GM12878 (cell line): Measurements from ENCODE around the gene OR8A1. TPM values are rescaled to one million over a fixed set of nuclear protein-coding genes. Genes with fewer than 3 reads are reported as not detected.

Experiments used
- ATAC-seq: fragments of 200-7000 bp; cut with Tn5 transposase; 3 replicates; pipeline ENCODE4 v1.9.1; 2020; ENCODE audit warnings: mild to moderate bottlenecking, moderate library complexity
- BruUV-seq: library from RNA; stranded (reverse); fragments of 400-500 nt; replicated peaks from 2 replicates; lab custom pipeline; 2021; lab: Mats Ljungman, UMichigan
- CTCF ChIA-PET: fragments of 300-600 bp; sonication (Branson Sonifier 250); formaldehyde crosslinking; extraction: SDS; loops from one replicate; lab custom pipeline; 2021; ENCODE audit warnings: inconsistent platforms; lab: Yijun Ruan, JAX
- POLR2A ChIA-PET: fragments of 350-600 bp; formaldehyde crosslinking; extraction: SDS; loops from one replicate; lab custom pipeline; 2021; ENCODE audit warnings: inconsistent platforms; lab: Charles Lee
- RAD21 ChIA-PET: fragments of 300-600 bp; sonication (Branson Sonifier 250); formaldehyde crosslinking; loops from one replicate; lab custom pipeline; 2023; ENCODE audit warnings: antibody characterized with exemption; ENCODE audit not compliant: unreplicated experiment; lab: Charles Lee
- SMC1A ChIA-PET: fragments of 300-600 bp; sonication (Branson Sonifier 250); formaldehyde crosslinking; loops from one replicate; lab custom pipeline; 2023; ENCODE audit not compliant: unreplicated experiment, uncharacterized antibody; lab: Charles Lee
- DNase-seq: peaks from one replicate; pipeline ENCODE4 v3.0.0-alpha.2; 2011; ENCODE audit warnings: low read depth, low spot score
- FAIRE-seq: peaks from 3 replicates; lab custom pipeline; 2011; peaks lifted over from hg19 to GRCh38; lab: Jason Lieb, UNC
- H2AFZ ChIP-seq: 2 replicates; pipeline ENCODE4 v1.6.0; 2011; ENCODE audit warnings: low read depth, low read length, control low read depth; ENCODE audit not compliant: control insufficient read depth
- H3K27ac ChIP-seq: 2 replicates; pipeline ENCODE4 v1.5.1; 2011; ENCODE audit warnings: control low read depth; ENCODE audit not compliant: control insufficient read depth, insufficient read depth
- H3K27me3 ChIP-seq, 2 experiments: replicated peaks in 1 of 2; 2 replicates each; pipeline versions ENCODE4 v1.6.0 to v1.6.1; 2011; ENCODE audit warnings: low read length in 1 of 2; ENCODE audit not compliant: control insufficient read depth in 2 of 2, insufficient read depth in 2 of 2
- H3K36me3 ChIP-seq, 2 experiments: 2 replicates each; pipeline ENCODE4 v1.5.1; 2011; ENCODE audit warnings: low read length in 1 of 2; ENCODE audit not compliant: control insufficient read depth in 2 of 2, insufficient read depth in 2 of 2
- H3K4me1 ChIP-seq: 2 replicates; pipeline ENCODE4 v1.6.1; 2011; ENCODE audit warnings: mild to moderate bottlenecking, low read length, moderate library complexity, mixed read lengths; ENCODE audit not compliant: control insufficient read depth, insufficient read depth
- H3K4me2 ChIP-seq: 2 replicates; pipeline ENCODE4 v1.6.0; 2011; ENCODE audit warnings: control low read depth; ENCODE audit not compliant: control insufficient read depth, insufficient read depth
- H3K4me3 ChIP-seq: fragments of 200-600 bp; sonication (generic); 2 replicates; pipeline ENCODE4 v1.5.1; 2016
- H3K79me2 ChIP-seq: 2 replicates; pipeline ENCODE4 v1.6.0; 2011; ENCODE audit warnings: low read length; ENCODE audit not compliant: control insufficient read depth, insufficient read depth
- H3K9ac ChIP-seq: 2 replicates; pipeline ENCODE4 v1.8.0; 2011; ENCODE audit warnings: low read length, control low read depth, mixed read lengths; ENCODE audit not compliant: control insufficient read depth, insufficient read depth
- H3K9me3 ChIP-seq: replicated peaks from 3 replicates; pipeline ENCODE4 v1.5.1; 2011; ENCODE audit warnings: mild to moderate bottlenecking, low read length; ENCODE audit not compliant: control insufficient read depth, insufficient read depth
- H4K20me1 ChIP-seq: 2 replicates; pipeline ENCODE4 v1.6.0; 2011; ENCODE audit not compliant: control insufficient read depth, insufficient read depth
- CEBPB ChIP-seq, 2 experiments: fragments of 150-350 bp in 1 of 2; IDR thresholded peaks; 2 replicates each; pipeline ENCODE4 v1.6.1; 2012 to 2014; ENCODE audit warnings: low read depth in 2 of 2, low read length in 2 of 2, borderline replicate concordance in 1 of 2, inconsistent platforms in 1 of 2
- E2F8 ChIP-seq: fragments of 450-650 bp; IDR thresholded peaks from 2 replicates; pipeline ENCODE4 v1.6.1; 2018; ENCODE audit warnings: mild to moderate bottlenecking, low read depth, moderate library complexity; ENCODE audit not compliant: partially characterized antibody
- GABPA ChIP-seq: IDR thresholded peaks from 2 replicates; pipeline ENCODE4 v1.6.1; 2014; ENCODE audit warnings: antibody characterized with exemption, low read depth, mild to moderate bottlenecking, inconsistent platforms
- IKZF2 ChIP-seq, 2 experiments: fragments of 450-650 bp; IDR thresholded peaks; 2 replicates each; pipeline ENCODE4 v1.6.1; 2017; ENCODE audit warnings: mild to moderate bottlenecking in 2 of 2, moderate library complexity in 2 of 2
- IRF3 ChIP-seq: fragments of 450-650 bp; IDR thresholded peaks from 2 replicates; pipeline ENCODE4 v1.6.1; 2014; ENCODE audit warnings: mild to moderate bottlenecking
- MYC ChIP-seq: IDR thresholded peaks from 2 replicates; pipeline ENCODE4 v1.6.1; 2011; ENCODE audit warnings: mild to moderate bottlenecking, low read length, moderate library complexity, inconsistent platforms; ENCODE audit not compliant: insufficient read depth, insufficient replicate concordance, insufficient read length, severe bottlenecking
- SUZ12 ChIP-seq: fragments of 200-600 bp; sonication (generic); IDR thresholded peaks from one replicate; pipeline ENCODE4 v1.6.1; 2018; ENCODE audit warnings: antibody characterized with exemption, mild to moderate bottlenecking; ENCODE audit not compliant: unreplicated experiment
- TAF1 ChIP-seq: IDR thresholded peaks from 2 replicates; pipeline ENCODE4 v1.6.1; 2011; ENCODE audit warnings: mild to moderate bottlenecking, low read depth, low read length, borderline replicate concordance
- TARDBP ChIP-seq: IDR thresholded peaks from 2 replicates; pipeline ENCODE4 v1.6.1; 2016; ENCODE audit warnings: borderline replicate concordance
- WGBS: methylation state at CpG from one replicate; pipeline ENCODE4 v1.1.6; 2016; ENCODE audit warnings: low lambda C conversion rate; ENCODE audit not compliant: insufficient replicate concordance, insufficient coverage; ENCODE audit errors: missing lambda C conversion rate; 5-methylcytosine and 5-hydroxymethylcytosine counted together
- in situ Hi-C: fragments of 300-500 bp; cut with MboI; formaldehyde crosslinking; loops from 9 replicates; pipeline ENCODE4 v1.14.3; 2018; ENCODE audit warnings: mixed read lengths
- intact Hi-C: fragments of 100-400 bp; cut with micrococcal nuclease; formaldehyde crosslinking; loops from one replicate; pipeline ENCODE4 v1.14.2; 2022; ENCODE audit not compliant: unreplicated experiment
- polyA plus RNA-seq, 11 experiments: library from polyadenylated mRNA; depleted of rRNA in 4 of 11; unstranded in 6 of 11; stranded (reverse) in 5 of 11; fragments of >200 nt; fragmentation: Nextera tagmentation in 4 of 11; fragmentation: Illumina TruSeq in 1 of 11; extraction: Ambion mirVana in 4 of 11; extraction: Trizol in 1 of 11; gene quantifications; 1 replicate in 1 of 11; 2 replicates in 10 of 11; pipeline versions ENCODE4 v1.2.1 to v1.2.3, GENCODE V29; 2011 to 2016; ENCODE audit warnings: inconsistent platforms in 2 of 11, missing spikeins in 2 of 11, low read depth in 1 of 11
- total RNA-seq, 4 experiments: library from RNA; depleted of rRNA in 3 of 4; stranded (reverse); fragments of >200 nt in 3 of 4; fragmentation: Illumina TruSeq in 1 of 4; extraction: Trizol in 1 of 4; gene quantifications; 2 replicates each; pipeline versions ENCODE4 v1.2.1 to v1.2.3, GENCODE V29; 2013 to 2021
- TF ChIP-seq, protein P1 (sequence below): fragments of 450-650 bp; IDR thresholded peaks from 2 replicates; pipeline ENCODE4 v1.6.1; 2016; ENCODE audit warnings: mild to moderate bottlenecking, moderate library complexity, borderline replicate concordance
- TF ChIP-seq, protein P2 (sequence below): IDR thresholded peaks from 2 replicates; pipeline ENCODE4 v1.6.1; 2012; ENCODE audit warnings: low read depth, low read length, improper control_type of control experiment
- TF ChIP-seq, protein P3 (sequence below): IDR thresholded peaks from 2 replicates; pipeline ENCODE4 v1.6.1; 2011; ENCODE audit warnings: mild to moderate bottlenecking, low read depth, low read length, moderate library complexity; ENCODE audit not compliant: insufficient replicate concordance

OR8A1 gene
- total and polyA plus RNA-seq, 10 of the 15 experiments (the other 5 are each of a cell fraction or from before 2014, with no cell fraction given), result not detected

DNA sequence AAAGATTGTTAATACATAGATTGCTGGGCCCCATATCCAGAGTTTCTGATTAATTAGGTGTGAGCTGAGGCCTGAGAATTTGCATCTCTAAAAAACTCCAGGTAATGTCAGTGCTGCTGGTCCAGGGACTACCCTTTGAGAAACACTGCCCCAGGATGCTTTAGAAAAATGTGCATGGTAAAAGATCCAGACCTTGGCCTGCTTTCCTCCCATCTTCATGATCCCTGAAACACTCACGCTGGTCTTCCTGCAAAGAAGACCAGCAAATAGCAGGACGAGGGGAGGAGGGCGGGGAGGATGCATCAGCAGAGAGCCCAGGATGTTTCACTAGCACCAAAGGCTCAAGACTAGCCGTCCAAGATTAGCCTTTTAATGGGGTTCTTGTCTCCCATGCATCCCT lies at the start of gene OR8A1 (continued):
- TF ChIP-seq, protein P1, sequence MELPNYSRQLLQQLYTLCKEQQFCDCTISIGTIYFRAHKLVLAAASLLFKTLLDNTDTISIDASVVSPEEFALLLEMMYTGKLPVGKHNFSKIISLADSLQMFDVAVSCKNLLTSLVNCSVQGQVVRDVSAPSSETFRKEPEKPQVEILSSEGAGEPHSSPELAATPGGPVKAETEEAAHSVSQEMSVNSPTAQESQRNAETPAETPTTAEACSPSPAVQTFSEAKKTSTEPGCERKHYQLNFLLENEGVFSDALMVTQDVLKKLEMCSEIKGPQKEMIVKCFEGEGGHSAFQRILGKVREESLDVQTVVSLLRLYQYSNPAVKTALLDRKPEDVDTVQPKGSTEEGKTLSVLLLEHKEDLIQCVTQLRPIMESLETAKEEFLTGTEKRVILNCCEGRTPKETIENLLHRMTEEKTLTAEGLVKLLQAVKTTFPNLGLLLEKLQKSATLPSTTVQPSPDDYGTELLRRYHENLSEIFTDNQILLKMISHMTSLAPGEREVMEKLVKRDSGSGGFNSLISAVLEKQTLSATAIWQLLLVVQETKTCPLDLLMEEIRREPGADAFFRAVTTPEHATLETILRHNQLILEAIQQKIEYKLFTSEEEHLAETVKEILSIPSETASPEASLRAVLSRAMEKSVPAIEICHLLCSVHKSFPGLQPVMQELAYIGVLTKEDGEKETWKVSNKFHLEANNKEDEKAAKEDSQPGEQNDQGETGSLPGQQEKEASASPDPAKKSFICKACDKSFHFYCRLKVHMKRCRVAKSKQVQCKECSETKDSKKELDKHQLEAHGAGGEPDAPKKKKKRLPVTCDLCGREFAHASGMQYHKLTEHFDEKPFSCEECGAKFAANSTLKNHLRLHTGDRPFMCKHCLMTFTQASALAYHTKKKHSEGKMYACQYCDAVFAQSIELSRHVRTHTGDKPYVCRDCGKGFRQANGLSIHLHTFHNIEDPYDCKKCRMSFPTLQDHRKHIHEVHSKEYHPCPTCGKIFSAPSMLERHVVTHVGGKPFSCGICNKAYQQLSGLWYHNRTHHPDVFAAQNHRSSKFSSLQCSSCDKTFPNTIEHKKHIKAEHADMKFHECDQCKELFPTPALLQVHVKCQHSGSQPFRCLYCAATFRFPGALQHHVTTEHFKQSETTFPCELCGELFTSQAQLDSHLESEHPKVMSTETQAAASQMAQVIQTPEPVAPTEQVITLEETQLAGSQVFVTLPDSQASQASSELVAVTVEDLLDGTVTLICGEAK, result no peak
- TF ChIP-seq, all 136 proteins: peak for 0

- SMC1A ChIA-PET, result no interaction called here
- Histone ChIP-seq H3K4me1 (no peaks in the 10 kb centered on the region), H3K79me2 (no peaks in the 10 kb centered on the region), H3K27ac (no peak overlapping the region), H3K9ac (no peak overlapping the region), H3K9me3 (no peaks in the 10 kb centered on the region), H3K36me3 (no peaks in the 10 kb centered on the region), H4K20me1 (no peaks in the 10 kb centered on the region), H2AFZ (no peak overlapping the region), H3K27me3 (peaks cover 0 to 6% of the 10 kb centered on the region in 2 experiments; a peak in 1 of 4 replicates), H3K4me2 (no peak overlapping the region), H3K4me3 (no peak overlapping the region)
- CTCF ChIA-PET, result interaction anchor here (0.6 kb wide), 1 partner anchor 50 kb away, joined by 3 read pairs; no protein-coding TSS in a partner anchor
- FAIRE-seq (no peak), ATAC-seq (no peak), DNase-seq (no peak)
- RAD21 ChIA-PET, result no interaction called here
- WGBS, result 0% methylated on average over 1 of the region's 1 CpG
- intact Hi-C loops (no loop called here), in situ Hi-C loops (no loop called here)
- POLR2A ChIA-PET, result no interaction called here
- no TSS peak for BruUV-seq
- TF ChIP-seq TARDBP, result no peak
- TF ChIP-seq IRF3, result no peak
- no peak for TF ChIP-seq SUZ12
- TF ChIP-seq E2F8, result no peak
- TF ChIP-seq, protein P2, sequence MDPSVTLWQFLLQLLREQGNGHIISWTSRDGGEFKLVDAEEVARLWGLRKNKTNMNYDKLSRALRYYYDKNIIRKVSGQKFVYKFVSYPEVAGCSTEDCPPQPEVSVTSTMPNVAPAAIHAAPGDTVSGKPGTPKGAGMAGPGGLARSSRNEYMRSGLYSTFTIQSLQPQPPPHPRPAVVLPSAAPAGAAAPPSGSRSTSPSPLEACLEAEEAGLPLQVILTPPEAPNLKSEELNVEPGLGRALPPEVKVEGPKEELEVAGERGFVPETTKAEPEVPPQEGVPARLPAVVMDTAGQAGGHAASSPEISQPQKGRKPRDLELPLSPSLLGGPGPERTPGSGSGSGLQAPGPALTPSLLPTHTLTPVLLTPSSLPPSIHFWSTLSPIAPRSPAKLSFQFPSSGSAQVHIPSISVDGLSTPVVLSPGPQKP, result no peak
- TF ChIP-seq IKZF2 (IDR thresholded peaks at IDR 0.05), result no peak
- TF ChIP-seq MYC, result no peak
- no peak for TF ChIP-seq CEBPB (IDR thresholded peaks at IDR 0.05; ENCODE audit: borderline replicate concordance in 1 of 2, low read depth in 2 of 2, low read length in 2 of 2)
- TF ChIP-seq, protein P3, sequence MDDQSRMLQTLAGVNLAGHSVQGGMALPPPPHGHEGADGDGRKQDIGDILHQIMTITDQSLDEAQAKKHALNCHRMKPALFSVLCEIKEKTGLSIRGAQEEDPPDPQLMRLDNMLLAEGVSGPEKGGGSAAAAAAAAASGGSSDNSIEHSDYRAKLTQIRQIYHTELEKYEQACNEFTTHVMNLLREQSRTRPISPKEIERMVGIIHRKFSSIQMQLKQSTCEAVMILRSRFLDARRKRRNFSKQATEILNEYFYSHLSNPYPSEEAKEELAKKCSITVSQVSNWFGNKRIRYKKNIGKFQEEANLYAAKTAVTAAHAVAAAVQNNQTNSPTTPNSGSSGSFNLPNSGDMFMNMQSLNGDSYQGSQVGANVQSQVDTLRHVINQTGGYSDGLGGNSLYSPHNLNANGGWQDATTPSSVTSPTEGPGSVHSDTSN, result no peak
- TF ChIP-seq TAF1, result no peak
- no peak for TF ChIP-seq GABPA
Measured at GRCh38 chr11:124520550-124520854, 49.3 kb upstream of the OR8A1 start.
